Effector memory CD4-positive, alpha-beta T cell (primary cell): Measurements from ENCODE around the gene NECTIN2.

Experiments used
- DNase-seq, 3 donors: peaks; one replicate each; pipeline ENCODE4 v3.0.0-alpha.2; 2020
- H3K27ac ChIP-seq: 2 replicates; pipeline ENCODE4 v1.7.0; 2013; ENCODE audit warnings: mild to moderate bottlenecking, low read length, moderate library complexity; ENCODE audit not compliant: insufficient read depth, poor library complexity, severe bottlenecking
- H3K27me3 ChIP-seq: replicated peaks from 2 replicates; pipeline ENCODE4 v1.7.0; 2013; ENCODE audit warnings: mild to moderate bottlenecking, low read length; ENCODE audit not compliant: insufficient read depth, control insufficient read depth, poor library complexity, severe bottlenecking
- H3K36me3 ChIP-seq: 2 replicates; pipeline ENCODE4 v1.7.0; 2013; ENCODE audit warnings: mild to moderate bottlenecking, low read length, moderate library complexity; ENCODE audit not compliant: control insufficient read depth, insufficient read depth
- H3K4me1 ChIP-seq: 2 replicates; pipeline ENCODE4 v1.7.0; 2013; ENCODE audit warnings: low read length, mild to moderate bottlenecking; ENCODE audit not compliant: control insufficient read depth, insufficient read depth, poor library complexity, severe bottlenecking
- H3K4me3 ChIP-seq: 2 replicates; pipeline ENCODE4 v1.7.0; 2013; ENCODE audit warnings: low read length, low read depth, mild to moderate bottlenecking; ENCODE audit not compliant: insufficient read depth, poor library complexity, severe bottlenecking
- H3K9me3 ChIP-seq: 2 replicates; pipeline ENCODE4 v1.7.0; 2013; ENCODE audit warnings: mild to moderate bottlenecking, low read length, moderate library complexity; ENCODE audit not compliant: control insufficient read depth
- total RNA-seq, 3 donors: gene quantifications; one replicate each; lab custom pipeline; 2026; lab: John Stamatoyannopoulos, UW

The NECTIN2 gene
- total RNA-seq, result 1.2 to 1.7 (median 1.5) reads per million in 3 donors

GRCh38 chr19:44845612-44846454 lies at the start of gene NECTIN2:
Gene NECTIN2, plus strand, starts transcription at chr19:44846297. Its CDS starts 229 bp downstream, at chr19:44846526.
- peak; percentile 56 to 72 (median 61) for DNase-seq
- Histone ChIP-seq H3K36me3 (no peaks in the 10 kb centered on the region), H3K27me3 (peaks cover 5% of the 10 kb centered on the region), H3K4me1 (peaks cover 35% of the 10 kb centered on the region), H3K9me3 (no peaks in the 10 kb centered on the region), H3K4me3 (peak within 1 kb of the TSS; percentile 57), H3K27ac (no peak within 1 kb of the TSS)

GRCh38 chr19:44796701-44797115 lies 49.4 kb upstream of the NECTIN2 start:
- no peaks in the 10 kb centered on the region for H3K27me3 ChIP-seq
- no peak overlapping the region for H3K27ac ChIP-seq
- no peaks in the 10 kb centered on the region for H3K9me3 ChIP-seq
- no peaks in the 10 kb centered on the region for H3K36me3 ChIP-seq
- no peak overlapping the region for H3K4me3 ChIP-seq
- no peak for DNase-seq
- peaks cover 7% of the 10 kb centered on the region for H3K4me1 ChIP-seq

GRCh38 chr19:44799627-44800346 lies 46.3 kb upstream of the NECTIN2 start:
- no peaks in the 10 kb centered on the region for H3K36me3 ChIP-seq
- H3K27ac ChIP-seq, result no peak overlapping the region
- H3K4me3 ChIP-seq, result no peak overlapping the region
- no peaks in the 10 kb centered on the region for H3K9me3 ChIP-seq
- H3K27me3 ChIP-seq, result no peaks in the 10 kb centered on the region
- H3K4me1 ChIP-seq, result peaks cover 7% of the 10 kb centered on the region
- DNase-seq, result no peak

- no peak overlapping the region for H3K27ac ChIP-seq
- H3K36me3 ChIP-seq, result no peaks in the 10 kb centered on the region
- DNase-seq, result peak; percentile 48 to 69 (median 63)
- no peak overlapping the region for H3K4me3 ChIP-seq
- peaks cover 7% of the 10 kb centered on the region for H3K4me1 ChIP-seq
- H3K9me3 ChIP-seq, result no peaks in the 10 kb centered on the region
- no peaks in the 10 kb centered on the region for H3K27me3 ChIP-seq
Measured at GRCh38 chr19:44800461-44800860, 45.6 kb upstream of the NECTIN2 start.

GRCh38 chr19:44803442-44804428 lies 42.4 kb upstream of the NECTIN2 start:
- H3K36me3 ChIP-seq, result no peaks in the 10 kb centered on the region
- no peak overlapping the region for H3K4me3 ChIP-seq
- H3K27ac ChIP-seq, result no peak overlapping the region
- H3K4me1 ChIP-seq, result no peaks in the 10 kb centered on the region
- no peak for DNase-seq
- peaks cover 7% of the 10 kb centered on the region for H3K27me3 ChIP-seq
- no peaks in the 10 kb centered on the region for H3K9me3 ChIP-seq

- H3K9me3 ChIP-seq, result no peaks in the 10 kb centered on the region
- H3K36me3 ChIP-seq, result no peaks in the 10 kb centered on the region
- H3K27ac ChIP-seq, result no peak overlapping the region
- H3K4me1 ChIP-seq, result no peaks in the 10 kb centered on the region
- no peak overlapping the region for H3K4me3 ChIP-seq
- no peak for DNase-seq
- H3K27me3 ChIP-seq, result peaks cover 14% of the 10 kb centered on the region
Measured at GRCh38 chr19:44806291-44806690, 39.8 kb upstream of the NECTIN2 start.

- H3K4me1 ChIP-seq, result no peaks in the 10 kb centered on the region
- H3K4me3 ChIP-seq, result no peak overlapping the region
- no peaks in the 10 kb centered on the region for H3K36me3 ChIP-seq
- H3K9me3 ChIP-seq, result no peaks in the 10 kb centered on the region
- H3K27ac ChIP-seq, result no peak overlapping the region
- DNase-seq, result no peak
- H3K27me3 ChIP-seq, result peaks cover 14% of the 10 kb centered on the region
Measured at GRCh38 chr19:44807162-44807561, 38.9 kb upstream of the NECTIN2 start.

- Histone ChIP-seq H3K36me3 (no peaks in the 10 kb centered on the region), H3K9me3 (no peaks in the 10 kb centered on the region), H3K27ac (no peak overlapping the region), H3K4me3 (no peak overlapping the region), H3K27me3 (peaks cover 14% of the 10 kb centered on the region), H3K4me1 (no peaks in the 10 kb centered on the region)
- DNase-seq, result no peak
Measured at GRCh38 chr19:44807652-44808462, 38.2 kb upstream of the NECTIN2 start.
